DLD1 (cell line): Measurements from ENCODE around the gene FBXO46.
"Not testable (repeated sequence)": the region's sequence is repeated elsewhere in the genome, so short reads cannot be mapped to it uniquely, and the experiment has no call there.

ENCODE experiments used
- in situ Hi-C: cut with HindIII; loops from 2 replicates; pipeline ENCODE4 v1.10.0; 2017; ENCODE audit warnings: low sequenced_read_pairs

Gene FBXO46

GRCh38 chr19:45691516-45692186, 39.0 kb downstream of the FBXO46 start, which contains the start of gene SNRPD2:
Gene SNRPD2, minus strand, starts transcription at chr19:45691953. Its CDS starts 65 bp downstream, at chr19:45691888.
- in situ Hi-C loops: no loop called here

GRCh38 chr19:45687599-45687998, 43.1 kb downstream of the FBXO46 start:
- in situ Hi-C loops: no loop called here

GRCh38 chr19:45685045-45685444, 45.7 kb downstream of the FBXO46 start:
- in situ Hi-C loops: not testable (repeated sequence)

- in situ Hi-C loops: no loop called here
These were observed 47.8 kb downstream of the FBXO46 start for GRCh38 chr19:45682908-45683307.

- in situ Hi-C loops: no loop called here
These were observed 48.6 kb downstream of the FBXO46 start for GRCh38 chr19:45682117-45682516.

- in situ Hi-C loops: no loop called here
These were observed 49.2 kb downstream of the FBXO46 start for GRCh38 chr19:45681391-45682015.

- in situ Hi-C loops: no loop called here
These were observed 53.1 kb downstream of the FBXO46 start for GRCh38 chr19:45677351-45678230.

- in situ Hi-C loops: no loop called here
These were observed 53.8 kb downstream of the FBXO46 start for GRCh38 chr19:45676851-45677263.

GRCh38 chr19:45674946-45675345, 55.8 kb downstream of the FBXO46 start:
- in situ Hi-C loops: no loop called here

GRCh38 chr19:45670670-45671453, 59.8 kb downstream of the FBXO46 start:
- in situ Hi-C loops: no loop called here

- in situ Hi-C loops: no loop called here
These were observed 62.3 kb downstream of the FBXO46 start for GRCh38 chr19:45668342-45668871.

- in situ Hi-C loops: no loop called here
These were observed 62.9 kb downstream of the FBXO46 start, which contains the start of gene GIPR for GRCh38 chr19:45667620-45668341. Gene GIPR, plus strand, starts transcription at chr19:45668221. Its CDS starts 1,300 bp downstream, at chr19:45669521.

- in situ Hi-C loops: no loop called here
These were observed 66.1 kb downstream of the FBXO46 start for GRCh38 chr19:45664575-45664974.

GRCh38 chr19:45663800-45664199, 66.9 kb downstream of the FBXO46 start:
- in situ Hi-C loops: no loop called here

GRCh38 chr19:45660636-45661035, 70.1 kb downstream of the FBXO46 start:
- in situ Hi-C loops: no loop called here
